Keratinocyte (primary cell): Measurements from ENCODE around the gene CFAP157. TPM values are rescaled to one million over a fixed set of nuclear protein-coding genes. Genes with fewer than 3 reads are reported as not detected.

Source experiments
- DNase-seq: peaks from one replicate; pipeline ENCODE4 v3.0.0-alpha.2; 2011; ENCODE audit warnings: low read depth, missing footprints, low spot score
- FAIRE-seq: peaks from 2 replicates; lab custom pipeline; 2011; peaks lifted over from hg19 to GRCh38; lab: Jason Lieb, UNC
- H2AFZ ChIP-seq: 2 replicates; pipeline ENCODE4 v1.6.0; 2012; ENCODE audit warnings: low read length, control low read depth, inconsistent platforms; ENCODE audit not compliant: control insufficient read depth
- H3K27ac ChIP-seq: 2 replicates; pipeline ENCODE4 v1.5.1; 2011; ENCODE audit warnings: low read length; ENCODE audit not compliant: control insufficient read depth, insufficient read depth
- H3K27me3 ChIP-seq: 3 replicates; pipeline ENCODE4 v1.6.0; 2011; ENCODE audit warnings: low read length; ENCODE audit not compliant: control insufficient read depth, insufficient read depth; ENCODE audit errors: extremely low read depth
- H3K36me3 ChIP-seq, 2 experiments: 2 replicates in 1 of 2; 3 replicates in 1 of 2; pipeline ENCODE4 v1.5.1; 2011; ENCODE audit warnings: low read length in 2 of 2, mild to moderate bottlenecking in 1 of 2; ENCODE audit not compliant: control insufficient read depth in 2 of 2, insufficient read depth in 2 of 2; ENCODE audit errors: extremely low read depth in 1 of 2
- H3K4me1 ChIP-seq: 3 replicates; pipeline ENCODE4 v1.5.1; 2011; ENCODE audit warnings: low read length; ENCODE audit not compliant: control insufficient read depth, insufficient read depth; ENCODE audit errors: extremely low read depth
- H3K4me2 ChIP-seq: 3 replicates; pipeline ENCODE4 v1.6.0; 2011; ENCODE audit warnings: low read depth, low read length; ENCODE audit not compliant: control insufficient read depth, insufficient read depth; ENCODE audit errors: extremely low read depth
- H3K4me3 ChIP-seq, 3 experiments: fragments of 200-600 bp in 1 of 3; sonication (generic) in 1 of 3; 2 replicates in 2 of 3; 3 replicates in 1 of 3; pipeline ENCODE4 v1.5.1; 2011 to 2016; ENCODE audit warnings: low read length in 3 of 3, mild to moderate bottlenecking in 3 of 3, control low read depth in 2 of 3, inconsistent platforms in 1 of 3, low read depth in 1 of 3, mixed read lengths in 1 of 3, mixed run types in 1 of 3, moderate library complexity in 1 of 3; ENCODE audit not compliant: control insufficient read depth in 2 of 3, insufficient read depth in 2 of 3; ENCODE audit errors: extremely low read depth in 1 of 3
- H3K79me2 ChIP-seq: 2 replicates; pipeline ENCODE4 v1.6.0; 2012; ENCODE audit warnings: low read length; ENCODE audit not compliant: control insufficient read depth, insufficient read depth
- H3K9ac ChIP-seq: 3 replicates; pipeline ENCODE4 v1.6.0; 2011; ENCODE audit warnings: low read length; ENCODE audit not compliant: control insufficient read depth, insufficient read depth; ENCODE audit errors: extremely low read depth
- H3K9me1 ChIP-seq: 3 replicates; pipeline ENCODE4 v1.6.0; 2011; ENCODE audit warnings: low read length; ENCODE audit not compliant: control insufficient read depth, insufficient read depth; ENCODE audit errors: extremely low read depth
- H3K9me3 ChIP-seq: 2 replicates; pipeline ENCODE4 v1.5.1; 2012; ENCODE audit warnings: low read depth, low read length; ENCODE audit not compliant: control insufficient read depth
- H4K20me1 ChIP-seq: 3 replicates; pipeline ENCODE4 v1.6.0; 2011; ENCODE audit warnings: low read length; ENCODE audit not compliant: control insufficient read depth, insufficient read depth; ENCODE audit errors: extremely low read depth
- EZH2 ChIP-seq: IDR thresholded peaks from one replicate; pipeline ENCODE4 v1.6.1; 2012; ENCODE audit warnings: inconsistent platforms, mild to moderate bottlenecking, low read length, moderate library complexity
- dilution Hi-C: fragments of 300-500 bp; cut with MboI; formaldehyde crosslinking; loops from one replicate; pipeline ENCODE4 v1.7.0; 2020; ENCODE audit warnings: low sequenced_read_pairs; ENCODE audit not compliant: extremely low pct_ligation_motif_present
- polyA plus RNA-seq, 5 experiments: library from polyadenylated mRNA; depleted of rRNA in 3 of 5; stranded (reverse) in 3 of 5; stranded (forward) in 1 of 5; unstranded in 1 of 5; fragments of >200 nt; gene quantifications; 1 replicate in 1 of 5; 2 replicates in 3 of 5; 3 replicates in 1 of 5; pipeline versions ENCODE4 v1.2.1 to v1.2.3, GENCODE V29; 2011 to 2012; ENCODE audit warnings: missing spikeins in 2 of 5, low read depth in 1 of 5, low replicate concordance in 1 of 5
- TF ChIP-seq, protein P1 (sequence below), 3 experiments: IDR thresholded peaks in 1 of 3; conservative IDR thresholded peaks in 1 of 3; optimal IDR thresholded peaks in 1 of 3; 2 replicates in 2 of 3; 3 replicates in 1 of 3; pipeline versions ENCODE3 to v1.5.1; 2011; ENCODE audit warnings: low read length in 3 of 3, mild to moderate bottlenecking in 3 of 3, moderate library complexity in 2 of 3, control low read depth in 1 of 3, inconsistent platforms in 1 of 3; ENCODE audit not compliant: insufficient read depth in 2 of 3; ENCODE audit errors: extremely low read depth in 1 of 3

Gene CFAP157
- polyA plus RNA-seq, 1 donor (not counting 4 experiments of a cell fraction or from before 2014, with no cell fraction given), result not detected

DNA sequence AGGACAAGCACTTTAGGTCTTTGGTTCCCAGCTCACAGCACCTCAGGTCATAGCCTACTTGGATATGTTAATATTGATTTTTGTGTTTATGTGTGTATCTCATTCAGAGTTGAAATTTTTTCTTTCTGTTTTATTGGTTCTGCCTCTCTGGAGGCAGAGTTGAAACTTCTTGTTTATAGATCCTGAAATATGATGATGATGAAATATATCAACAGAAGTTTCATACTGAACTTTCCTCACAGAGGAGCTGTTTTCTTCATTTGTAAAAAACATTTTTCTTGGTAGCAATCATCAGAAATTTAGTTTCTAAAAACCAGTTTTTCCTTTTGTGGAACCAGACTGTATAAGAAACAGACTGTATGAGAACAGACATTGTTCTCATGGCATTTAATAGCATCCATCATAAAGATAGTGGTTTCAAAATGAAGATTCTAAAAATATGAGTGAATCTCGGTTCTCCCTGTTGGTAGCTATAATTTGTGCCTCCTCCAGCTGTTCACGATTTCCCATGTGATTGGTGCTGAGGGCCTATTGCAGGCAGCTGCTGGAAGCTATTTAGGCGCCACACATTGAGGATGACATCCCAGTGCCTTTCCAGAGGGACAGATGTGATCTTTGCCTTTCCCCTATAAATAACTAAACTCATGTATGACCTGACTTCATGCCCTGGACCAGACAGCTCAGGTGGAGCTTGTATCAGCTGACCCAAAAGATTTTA is 39.5 kb upstream of the CFAP157 start:
- DNase-seq (no peak), FAIRE-seq (no peak)
- Histone ChIP-seq H3K79me2 (no peaks in the 10 kb centered on the region), H3K27ac (no peak overlapping the region), H3K4me2 (no peak overlapping the region), H3K27me3 (no peaks in the 10 kb centered on the region), H3K4me3 (no peak overlapping the region), H3K4me1 (no peaks in the 10 kb centered on the region), H3K9ac (no peak overlapping the region), H4K20me1 (no peaks in the 10 kb centered on the region), H3K9me1 (no peaks in the 10 kb centered on the region), H2AFZ (no peak overlapping the region), H3K9me3 (no peaks in the 10 kb centered on the region), H3K36me3 (peaks cover 20 to 35% of the 10 kb centered on the region in 2 experiments)
- TF ChIP-seq, protein P1, sequence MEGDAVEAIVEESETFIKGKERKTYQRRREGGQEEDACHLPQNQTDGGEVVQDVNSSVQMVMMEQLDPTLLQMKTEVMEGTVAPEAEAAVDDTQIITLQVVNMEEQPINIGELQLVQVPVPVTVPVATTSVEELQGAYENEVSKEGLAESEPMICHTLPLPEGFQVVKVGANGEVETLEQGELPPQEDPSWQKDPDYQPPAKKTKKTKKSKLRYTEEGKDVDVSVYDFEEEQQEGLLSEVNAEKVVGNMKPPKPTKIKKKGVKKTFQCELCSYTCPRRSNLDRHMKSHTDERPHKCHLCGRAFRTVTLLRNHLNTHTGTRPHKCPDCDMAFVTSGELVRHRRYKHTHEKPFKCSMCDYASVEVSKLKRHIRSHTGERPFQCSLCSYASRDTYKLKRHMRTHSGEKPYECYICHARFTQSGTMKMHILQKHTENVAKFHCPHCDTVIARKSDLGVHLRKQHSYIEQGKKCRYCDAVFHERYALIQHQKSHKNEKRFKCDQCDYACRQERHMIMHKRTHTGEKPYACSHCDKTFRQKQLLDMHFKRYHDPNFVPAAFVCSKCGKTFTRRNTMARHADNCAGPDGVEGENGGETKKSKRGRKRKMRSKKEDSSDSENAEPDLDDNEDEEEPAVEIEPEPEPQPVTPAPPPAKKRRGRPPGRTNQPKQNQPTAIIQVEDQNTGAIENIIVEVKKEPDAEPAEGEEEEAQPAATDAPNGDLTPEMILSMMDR (optimal IDR thresholded peaks at IDR 0.05 in 1 of 3, IDR thresholded peaks at IDR 0.05 in 1 of 3, conservative IDR thresholded peaks at IDR 0.05 in 1 of 3; ENCODE audit: extremely low read depth in 1 of 3, insufficient read depth in 2 of 3, low read length in 3 of 3), result no peak
- TF ChIP-seq EZH2, result no peak
- dilution Hi-C loops, result no loop called here

DNA sequence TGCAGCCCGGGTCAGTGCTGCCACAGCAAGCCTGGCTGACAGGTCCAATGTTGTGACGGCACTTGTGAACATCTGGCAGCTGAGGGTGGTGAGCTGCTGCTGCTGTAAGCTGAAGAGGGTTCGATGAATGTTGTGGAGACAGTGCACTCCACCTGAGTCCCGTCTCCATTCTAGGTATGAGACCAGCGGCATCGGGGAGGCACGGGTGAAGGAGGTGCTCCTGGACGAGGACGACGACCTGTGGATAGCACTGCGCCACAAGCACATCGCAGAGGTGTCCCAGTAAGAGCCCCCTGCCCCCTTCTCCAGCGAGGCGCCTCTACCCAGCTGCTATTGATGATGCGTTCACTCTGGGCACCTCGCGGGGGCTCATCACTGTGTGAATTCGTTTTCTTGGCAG is 38.9 kb upstream of the CFAP157 start:
- no peaks in the 10 kb centered on the region for H3K79me2 ChIP-seq
- no peaks in the 10 kb centered on the region for H4K20me1 ChIP-seq
- H3K27ac ChIP-seq, result no peak overlapping the region
- FAIRE-seq, result no peak
- H3K27me3 ChIP-seq, result no peaks in the 10 kb centered on the region
- H3K4me1 ChIP-seq, result no peaks in the 10 kb centered on the region
- no peak overlapping the region for H3K4me3 ChIP-seq
- H3K9me3 ChIP-seq, result no peaks in the 10 kb centered on the region
- dilution Hi-C loops, result no loop called here
- TF ChIP-seq EZH2, result no peak
- TF ChIP-seq, protein P1 (optimal IDR thresholded peaks at IDR 0.05 in 1 of 3, IDR thresholded peaks at IDR 0.05 in 1 of 3, conservative IDR thresholded peaks at IDR 0.05 in 1 of 3; ENCODE audit: extremely low read depth in 1 of 3, insufficient read depth in 2 of 3, low read length in 3 of 3), result no peak
- H2AFZ ChIP-seq, result no peak overlapping the region
- no peak overlapping the region for H3K9ac ChIP-seq
- H3K9me1 ChIP-seq, result no peaks in the 10 kb centered on the region
- no peak overlapping the region for H3K4me2 ChIP-seq
- peaks cover 21 to 36% of the 10 kb centered on the region in 2 experiments for H3K36me3 ChIP-seq
- no peak for DNase-seq
